IMR-90 (cell line): ENCODE measurements around the gene C5AR2. TPM values are rescaled to one million over a fixed set of nuclear protein-coding genes. Genes with fewer than 3 reads are reported as not detected.

Experiments
- ATAC-seq: fragments of 200-7000 bp; cut with Tn5 transposase; 2 replicates; pipeline ENCODE4 v1.9.1; 2020; ENCODE audit warnings: low read depth, mild to moderate bottlenecking, moderate library complexity
- BruUV-seq: library from RNA; stranded (reverse); fragments of 400-500 nt; replicated peaks from 2 replicates; lab custom pipeline; 2021; lab: Mats Ljungman, UMichigan
- CTCF ChIA-PET: fragments of 300-600 bp; formaldehyde crosslinking; extraction: SDS; loops from one replicate; lab custom pipeline; 2021; ENCODE audit warnings: antibody characterized with exemption; lab: Yijun Ruan, JAX
- POLR2A ChIA-PET: fragments of 300-600 bp; sonication (Branson Sonifier 250); formaldehyde crosslinking; loops from one replicate; lab custom pipeline; 2022; ENCODE audit warnings: antibody characterized with exemption; ENCODE audit not compliant: unreplicated experiment; lab: Charles Lee
- DNase-seq: peaks from one replicate; pipeline ENCODE4 v3.0.0; 2013
- H2AFZ ChIP-seq: replicated peaks from 2 replicates; pipeline ENCODE3; 2013; ENCODE audit warnings: low read length, mild to moderate bottlenecking; ENCODE audit not compliant: poor library complexity
- H2AK5ac ChIP-seq: 2 replicates; pipeline ENCODE4 v1.6.1; 2013; ENCODE audit warnings: low read depth, low read length, inconsistent platforms
- H2AK9ac ChIP-seq: replicated peaks from 2 replicates; pipeline ENCODE3; 2013; ENCODE audit warnings: mild to moderate bottlenecking, low read depth, low read length, moderate library complexity; ENCODE audit not compliant: poor library complexity
- H2BK120ac ChIP-seq: 2 replicates; pipeline ENCODE4 v1.6.1; 2013; ENCODE audit warnings: low read depth, low read length, inconsistent platforms
- H2BK15ac ChIP-seq: 3 replicates; pipeline ENCODE4 v1.6.1; 2013; ENCODE audit warnings: low read depth, low read length, inconsistent platforms
- H2BK20ac ChIP-seq: 2 replicates; pipeline ENCODE4 v1.6.1; 2013; ENCODE audit warnings: low read depth, mild to moderate bottlenecking, inconsistent platforms, low read length, moderate library complexity
- H2BK5ac ChIP-seq: 2 replicates; pipeline ENCODE4 v1.6.1; 2013; ENCODE audit warnings: mild to moderate bottlenecking, low read depth, low read length, inconsistent platforms; ENCODE audit not compliant: poor library complexity, severe bottlenecking
- H3K14ac ChIP-seq: replicated peaks from 2 replicates; pipeline ENCODE4 v1.6.1; 2013; ENCODE audit warnings: low read depth, low read length, inconsistent platforms
- H3K18ac ChIP-seq: 2 replicates; pipeline ENCODE4 v1.6.1; 2013; ENCODE audit warnings: low read depth, low read length, control low read depth
- H3K23ac ChIP-seq: 2 replicates; pipeline ENCODE4 v1.6.1; 2013; ENCODE audit warnings: low read depth, low read length, inconsistent platforms
- H3K27ac ChIP-seq: 2 replicates; pipeline ENCODE4 v1.5.1; 2013; ENCODE audit warnings: mild to moderate bottlenecking, control low read depth, low read length; ENCODE audit not compliant: insufficient read depth
- H3K27me3 ChIP-seq: 2 replicates; pipeline ENCODE4 v1.6.1; 2013; ENCODE audit warnings: low read length; ENCODE audit not compliant: control insufficient read depth, insufficient read depth
- H3K36me3 ChIP-seq: 2 replicates; pipeline ENCODE4 v1.6.1; 2013; ENCODE audit warnings: low read length, mixed read lengths; ENCODE audit not compliant: control insufficient read depth, insufficient read depth
- H3K4ac ChIP-seq: 2 replicates; pipeline ENCODE4 v1.6.1; 2013; ENCODE audit warnings: low read depth, low read length, inconsistent platforms
- H3K4me1 ChIP-seq: 2 replicates; pipeline ENCODE4 v1.6.1; 2013; ENCODE audit warnings: low read length, mixed read lengths; ENCODE audit not compliant: control insufficient read depth, insufficient read depth
- H3K4me2 ChIP-seq: 2 replicates; pipeline ENCODE4 v1.6.1; 2013; ENCODE audit warnings: low read depth, mild to moderate bottlenecking, control low read depth, low read length, moderate library complexity
- H3K4me3 ChIP-seq: 2 replicates; pipeline ENCODE4 v1.5.1; 2013; ENCODE audit warnings: low read depth, mild to moderate bottlenecking, control low read depth, low read length, moderate library complexity; ENCODE audit not compliant: insufficient read depth
- H3K56ac ChIP-seq: 2 replicates; pipeline ENCODE4 v1.6.1; 2013; ENCODE audit warnings: low read length, inconsistent platforms; ENCODE audit not compliant: insufficient read depth; ENCODE audit errors: extremely low read depth
- H3K79me1 ChIP-seq, 2 experiments: 2 replicates each; pipeline ENCODE4 v1.6.1; 2013; ENCODE audit warnings: low read length in 2 of 2, inconsistent platforms in 1 of 2, low read depth in 1 of 2
- H3K9ac ChIP-seq: 2 replicates; pipeline ENCODE4 v1.6.1; 2013; ENCODE audit warnings: low read depth, low read length, control low read depth
- H3K9me1 ChIP-seq: 2 replicates; pipeline ENCODE4 v1.6.1; 2013; ENCODE audit warnings: low read length, inconsistent platforms; ENCODE audit not compliant: insufficient read depth
- H3K9me3 ChIP-seq: 2 replicates; pipeline ENCODE4 v1.6.1; 2013; ENCODE audit warnings: low read length; ENCODE audit not compliant: control insufficient read depth, insufficient read depth
- H4K20me1 ChIP-seq: 2 replicates; pipeline ENCODE4 v1.6.1; 2013; ENCODE audit warnings: low read length, inconsistent platforms; ENCODE audit not compliant: insufficient read depth
- H4K5ac ChIP-seq: 2 replicates; pipeline ENCODE4 v1.6.1; 2013; ENCODE audit warnings: mild to moderate bottlenecking, low read depth, low read length, control low read depth
- H4K8ac ChIP-seq, 2 experiments: 2 replicates each; pipeline ENCODE4 v1.6.1; 2013; ENCODE audit warnings: low read depth in 2 of 2, low read length in 2 of 2, control low read depth in 1 of 2, inconsistent platforms in 1 of 2
- H4K91ac ChIP-seq: 2 replicates; pipeline ENCODE4 v1.6.1; 2013; ENCODE audit warnings: low read depth, low read length, inconsistent platforms; ENCODE audit not compliant: insufficient read depth
- BHLHE40 ChIP-seq: fragments of 150-350 bp; IDR thresholded peaks from 2 replicates; pipeline ENCODE4 v1.6.1; 2016; ENCODE audit warnings: mild to moderate bottlenecking, low read depth, low read length
- CHD1 ChIP-seq: IDR thresholded peaks from 2 replicates; pipeline ENCODE4 v1.6.1; 2012; ENCODE audit warnings: low read depth, low read length, improper control_type of control experiment
- FOS ChIP-seq: fragments of 150-350 bp; IDR thresholded peaks from 2 replicates; pipeline ENCODE4 v1.6.1; 2016; ENCODE audit warnings: low read depth, low read length
- MAFK ChIP-seq: IDR thresholded peaks from 2 replicates; pipeline ENCODE4 v1.6.1; 2012; ENCODE audit warnings: low read depth, low read length, improper control_type of control experiment
- MAZ ChIP-seq: IDR thresholded peaks from 2 replicates; pipeline ENCODE4 v1.6.1; 2012; ENCODE audit warnings: low read depth, mild to moderate bottlenecking, low read length, improper control_type of control experiment, moderate library complexity, borderline replicate concordance
- MXI1 ChIP-seq: IDR thresholded peaks from 2 replicates; pipeline ENCODE4 v1.6.1; 2012; ENCODE audit warnings: low read depth, mild to moderate bottlenecking, low read length, moderate library complexity, borderline replicate concordance
- POLR2A ChIP-seq: IDR thresholded peaks from 2 replicates; pipeline ENCODE4 v1.6.1; 2012; ENCODE audit warnings: mild to moderate bottlenecking, low read depth, low read length
- RAD21 ChIP-seq: IDR thresholded peaks from 2 replicates; pipeline ENCODE4 v1.6.1; 2012; ENCODE audit warnings: low read length, improper control_type of control experiment
- RCOR1 ChIP-seq: IDR thresholded peaks from 2 replicates; pipeline ENCODE4 v1.6.1; 2012; ENCODE audit warnings: mild to moderate bottlenecking, low read length, improper control_type of control experiment; ENCODE audit not compliant: insufficient replicate concordance
- RFX5 ChIP-seq: IDR thresholded peaks from 2 replicates; pipeline ENCODE4 v1.8.0; 2012; ENCODE audit warnings: low read depth, mild to moderate bottlenecking, low read length, moderate library complexity
- SMC3 ChIP-seq: fragments of 150-350 bp; IDR thresholded peaks from 2 replicates; pipeline ENCODE4 v1.6.1; 2016; ENCODE audit warnings: low read depth, mild to moderate bottlenecking, antibody characterized with exemption, low read length, moderate library complexity
- WGBS, 2 experiments: methylation state at CpG; one replicate each; pipeline versions ENCODE4 v1.1.5 to v1.1.7; 2013; ENCODE audit warnings: missing lambda C conversion rate in 2 of 2; ENCODE audit not compliant: insufficient read length in 1 of 2; ENCODE audit errors: extremely low coverage in 2 of 2; 5-methylcytosine and 5-hydroxymethylcytosine counted together
- dilution Hi-C: fragments of 300-500 bp; cut with HindIII; formaldehyde crosslinking; loops from one replicate; pipeline ENCODE4 v1.14.3; 2018; ENCODE audit warnings: low sequenced_read_pairs; ENCODE audit not compliant: unreplicated experiment
- in situ Hi-C: fragments of 300-500 bp; cut with MboI; formaldehyde crosslinking; loops from 3 replicates; pipeline ENCODE4 v1.14.3; 2019; ENCODE audit warnings: low sequenced_read_pairs, inconsistent platforms, mixed read lengths
- intact Hi-C: fragments of 100-400 bp; cut with micrococcal nuclease; formaldehyde crosslinking; loops from 2 replicates; pipeline ENCODE4 v1.10.0; 2022
- polyA plus RNA-seq, 3 experiments: library from polyadenylated mRNA; depleted of rRNA; stranded (reverse); fragments of >200 nt; gene quantifications; 2 replicates each; pipeline ENCODE4 v1.2.3, GENCODE V29; 2012; ENCODE audit warnings: low replicate concordance in 1 of 3
- total RNA-seq: library from RNA; depleted of rRNA; stranded (reverse); fragments of >200 nt; gene quantifications from 2 replicates; pipeline ENCODE4 v1.2.3, GENCODE V29; 2012
- TF ChIP-seq, protein P1 (sequence below): fragments of 150-350 bp; IDR thresholded peaks from 2 replicates; pipeline ENCODE4 v1.6.1; 2016; ENCODE audit warnings: low read depth, mild to moderate bottlenecking, low read length, moderate library complexity, borderline replicate concordance

Gene C5AR2
- total and polyA plus RNA-seq, 2 of the 4 experiments (the other 2 are of a cell fraction) = not detected

- Histone ChIP-seq H3K27ac (no peak overlapping the region), H3K23ac (no peak overlapping the region), H3K18ac (no peak overlapping the region), H3K36me3 (no peaks in the 10 kb centered on the region), H2AK9ac (no peak overlapping the region), H3K9me1 (0 out of 2 replicates have a peak, but pooled peaks cover 4% of the 10 kb centered on the region), H3K4ac (no peak overlapping the region), H3K56ac (no peak overlapping the region), H2BK15ac (no peak overlapping the region), H3K27me3 (no peaks in the 10 kb centered on the region), H3K4me2 (no peak overlapping the region), H2AFZ (no peak overlapping the region), H2BK20ac (no peak overlapping the region), H2BK120ac (no peak overlapping the region), H3K79me1 (no peaks in the 10 kb centered on the region), H3K14ac (no peak overlapping the region), H4K8ac (no peak overlapping the region), H4K5ac (no peak overlapping the region), H3K9ac (no peak overlapping the region), H3K4me1 (no peaks in the 10 kb centered on the region), H3K9me3 (no peaks in the 10 kb centered on the region), H2AK5ac (no peak overlapping the region), H4K20me1 (no peaks in the 10 kb centered on the region), H3K4me3 (no peak overlapping the region), H2BK5ac (no peak overlapping the region), H4K91ac (no peak overlapping the region)
- dilution Hi-C loops (no loop called here), in situ Hi-C loops (no loop called here), intact Hi-C loops (no loop called here)
- ChIA-PET POLR2A (no interaction called here), CTCF (interaction anchor here (0.6 kb wide), 1 partner anchor 28 kb away, joined by 4 read pairs; no protein-coding TSS in a partner anchor)
- WGBS, 2 experiments = no CpG with 5 or more reads among the region's 2 CpGs
- no TSS peak for BruUV-seq
- ATAC-seq (no peak), DNase-seq (no peak)
- no peak for TF ChIP-seq MAFK
- no peak for TF ChIP-seq SMC3
- no peak for TF ChIP-seq RAD21
- TF ChIP-seq RCOR1 = no peak
- no peak for TF ChIP-seq FOS
- no peak for TF ChIP-seq MAZ
- no peak for TF ChIP-seq POLR2A
- TF ChIP-seq CHD1 = no peak
- no peak for TF ChIP-seq MXI1
- no peak for TF ChIP-seq BHLHE40
- TF ChIP-seq, protein P1, sequence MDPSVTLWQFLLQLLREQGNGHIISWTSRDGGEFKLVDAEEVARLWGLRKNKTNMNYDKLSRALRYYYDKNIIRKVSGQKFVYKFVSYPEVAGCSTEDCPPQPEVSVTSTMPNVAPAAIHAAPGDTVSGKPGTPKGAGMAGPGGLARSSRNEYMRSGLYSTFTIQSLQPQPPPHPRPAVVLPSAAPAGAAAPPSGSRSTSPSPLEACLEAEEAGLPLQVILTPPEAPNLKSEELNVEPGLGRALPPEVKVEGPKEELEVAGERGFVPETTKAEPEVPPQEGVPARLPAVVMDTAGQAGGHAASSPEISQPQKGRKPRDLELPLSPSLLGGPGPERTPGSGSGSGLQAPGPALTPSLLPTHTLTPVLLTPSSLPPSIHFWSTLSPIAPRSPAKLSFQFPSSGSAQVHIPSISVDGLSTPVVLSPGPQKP = no peak
- no peak for TF ChIP-seq RFX5
Measured at GRCh38 chr19:47310323-47310722, 21.7 kb upstream of the C5AR2 start.
